H9 (cell line): ENCODE results near the gene CRY2. TPM values are rescaled to one million over a fixed set of nuclear protein-coding genes. Genes with fewer than 3 reads are reported as not detected.
A peak's percentile ranks its signal among the peaks of the same experiment; 100 is the strongest.

ENCODE experiments used
- DNase-seq: peaks from one replicate; pipeline ENCODE4 v3.0.0-alpha.2; 2017
- H2AFZ ChIP-seq: one replicate; pipeline ENCODE4 v1.6.1; 2013; ENCODE audit warnings: mild to moderate bottlenecking, low read length, control low read depth, moderate library complexity
- H2AK5ac ChIP-seq: 2 replicates; pipeline ENCODE4 v1.6.1; 2013; ENCODE audit warnings: low read length, control low read depth, mixed read lengths; ENCODE audit not compliant: insufficient read length
- H2BK120ac ChIP-seq: one replicate; pipeline ENCODE4 v1.6.1; 2013; ENCODE audit warnings: low read depth, mild to moderate bottlenecking, low read length, control low read depth, inconsistent platforms; ENCODE audit not compliant: poor library complexity, severe bottlenecking
- H2BK12ac ChIP-seq: 2 replicates; pipeline ENCODE4 v1.6.1; 2013; ENCODE audit warnings: low read length, control low read depth, mixed read lengths, low read depth; ENCODE audit not compliant: insufficient read length
- H2BK15ac ChIP-seq: 2 replicates; pipeline ENCODE4 v1.6.1; 2013; ENCODE audit warnings: low read depth, low read length, control low read depth
- H2BK20ac ChIP-seq: one replicate; pipeline ENCODE4 v1.6.1; 2013; ENCODE audit warnings: low read depth, mild to moderate bottlenecking, low read length, control low read depth, inconsistent platforms; ENCODE audit not compliant: poor library complexity, severe bottlenecking
- H2BK5ac ChIP-seq: 2 replicates; pipeline ENCODE4 v1.6.1; 2013; ENCODE audit warnings: low read length, control low read depth, mixed read lengths; ENCODE audit not compliant: insufficient read length
- H3K14ac ChIP-seq: 2 replicates; pipeline ENCODE4 v1.6.1; 2013; ENCODE audit warnings: low read length, control low read depth; ENCODE audit not compliant: insufficient read depth
- H3K18ac ChIP-seq: 2 replicates; pipeline ENCODE4 v1.6.1; 2013; ENCODE audit warnings: low read depth, mild to moderate bottlenecking, mixed read lengths, low read length, control low read depth; ENCODE audit not compliant: insufficient read length
- H3K23ac ChIP-seq: 2 replicates; pipeline ENCODE4 v1.6.1; 2013; ENCODE audit warnings: low read length, control low read depth, mixed read lengths, low read depth; ENCODE audit not compliant: insufficient read length
- H3K23me2 ChIP-seq: 2 replicates; pipeline ENCODE4 v1.6.1; 2013; ENCODE audit warnings: low read depth, mild to moderate bottlenecking, mixed read lengths, low read length, control low read depth; ENCODE audit not compliant: insufficient read length, poor library complexity, severe bottlenecking
- H3K27ac ChIP-seq: 2 replicates; pipeline ENCODE4 v1.5.1; 2013; ENCODE audit warnings: low read length, control low read depth, mixed read lengths, low read depth; ENCODE audit not compliant: insufficient read length
- H3K27me3 ChIP-seq: 2 replicates; pipeline ENCODE4 v1.6.1; 2013; ENCODE audit warnings: low read length, control low read depth, inconsistent platforms; ENCODE audit not compliant: insufficient read depth
- H3K4ac ChIP-seq: 2 replicates; pipeline ENCODE4 v1.6.1; 2013; ENCODE audit warnings: low read depth, mild to moderate bottlenecking, control low read depth, inconsistent platforms, low read length, moderate library complexity
- H3K4me1 ChIP-seq: 2 replicates; pipeline ENCODE4 v1.6.1; 2013; ENCODE audit warnings: low read length, control low read depth, inconsistent platforms; ENCODE audit not compliant: insufficient read depth
- H3K4me2 ChIP-seq: 2 replicates; pipeline ENCODE4 v1.6.1; 2013; ENCODE audit warnings: low read length, control low read depth, mixed read lengths; ENCODE audit not compliant: insufficient read length, insufficient read depth
- H3K56ac ChIP-seq: 2 replicates; pipeline ENCODE4 v1.6.1; 2013; ENCODE audit warnings: low read depth, mild to moderate bottlenecking, mixed read lengths, low read length, control low read depth; ENCODE audit not compliant: insufficient read length
- H3K79me1 ChIP-seq: 2 replicates; pipeline ENCODE4 v1.6.1; 2013; ENCODE audit warnings: low read depth, mild to moderate bottlenecking, moderate library complexity, low read length, control low read depth, inconsistent platforms; ENCODE audit not compliant: insufficient read depth, poor library complexity, severe bottlenecking
- H3K79me2 ChIP-seq: 2 replicates; pipeline ENCODE4 v1.6.1; 2013; ENCODE audit warnings: low read length, control low read depth, inconsistent platforms; ENCODE audit not compliant: insufficient read depth
- H3K9ac ChIP-seq: 2 replicates; pipeline ENCODE4 v1.6.1; 2013; ENCODE audit warnings: low read length, control low read depth, mixed read lengths; ENCODE audit not compliant: insufficient read length; ENCODE audit errors: extremely low read depth
- H3K9me3 ChIP-seq: one replicate; pipeline ENCODE4 v1.6.1; 2013; ENCODE audit warnings: low read depth, low read length, inconsistent platforms; ENCODE audit not compliant: control insufficient read depth
- H3T11ph ChIP-seq: one replicate; pipeline ENCODE4 v1.6.1; 2013; ENCODE audit warnings: mild to moderate bottlenecking, low read length, control low read depth, inconsistent platforms
- H4K20me1 ChIP-seq: one replicate; pipeline ENCODE4 v1.6.1; 2013; ENCODE audit not compliant: control insufficient read depth, insufficient read length, insufficient read depth
- H4K5ac ChIP-seq: 2 replicates; pipeline ENCODE4 v1.6.1; 2013; ENCODE audit warnings: low read depth, mild to moderate bottlenecking, mixed read lengths, low read length, control low read depth; ENCODE audit not compliant: insufficient read length
- H4K8ac ChIP-seq: replicated peaks from 2 replicates; pipeline ENCODE4 v1.6.1; 2013; ENCODE audit warnings: low read length, control low read depth, mixed read lengths, low read depth; ENCODE audit not compliant: insufficient read length
- H4K91ac ChIP-seq: 2 replicates; pipeline ENCODE4 v1.6.1; 2013; ENCODE audit warnings: low read depth, mild to moderate bottlenecking, moderate library complexity, mixed read lengths, low read length, control low read depth; ENCODE audit not compliant: insufficient read length
- H3K27ac Mint-ChIP-seq, 3 experiments: 2 replicates in 2 of 3; 3 replicates in 1 of 3; pipeline ENCODE4 v1.8.0; 2020 to 2021; ENCODE audit warnings: mixed read lengths in 3 of 3, mild to moderate bottlenecking in 1 of 3, moderate library complexity in 1 of 3
- H3K27me3 Mint-ChIP-seq: 2 replicates; pipeline ENCODE4 v1.8.0; 2021; ENCODE audit warnings: low read depth, mild to moderate bottlenecking, moderate library complexity, mixed read lengths
- H3K36me3 Mint-ChIP-seq, 3 experiments: 2 replicates in 2 of 3; 3 replicates in 1 of 3; pipeline ENCODE4 v1.8.0; 2020 to 2021; ENCODE audit warnings: low read depth in 3 of 3, mixed read lengths in 3 of 3; ENCODE audit not compliant: insufficient read depth in 1 of 3
- H3K4me1 Mint-ChIP-seq, 2 experiments: 2 replicates each; pipeline ENCODE4 v1.8.0; 2020; ENCODE audit warnings: mixed read lengths in 2 of 2
- H3K4me3 Mint-ChIP-seq, 2 experiments: 2 replicates in 1 of 2; 3 replicates in 1 of 2; pipeline ENCODE4 v1.8.0; 2020 to 2021; ENCODE audit warnings: mild to moderate bottlenecking in 2 of 2, mixed read lengths in 2 of 2, moderate library complexity in 1 of 2
- H3K9me3 Mint-ChIP-seq, 2 experiments: 2 replicates in 1 of 2; 3 replicates in 1 of 2; pipeline ENCODE4 v1.8.0; 2020; ENCODE audit warnings: mild to moderate bottlenecking in 2 of 2, mixed read lengths in 2 of 2, moderate library complexity in 1 of 2
- WGBS: extraction: QIAGEN DNeasy Blood & Tissue Kit; methylation state at CpG from one replicate; pipeline ENCODE4 v1.1.7; 2013; ENCODE audit warnings: missing lambda C conversion rate, low lambda C conversion rate, mixed read lengths; ENCODE audit not compliant: insufficient read length; ENCODE audit errors: extremely low coverage; 5-methylcytosine and 5-hydroxymethylcytosine counted together
- total RNA-seq: library from RNA; stranded (reverse); gene quantifications from 2 replicates; pipeline ENCODE4 v1.2.1, GENCODE V29; 2021
- TF ChIP-seq, protein P1 (sequence below): fragments of 200-600 bp; sonication (generic); conservative IDR thresholded peaks from 3 replicates; pipeline ENCODE4 v1.8.0; 2021; ENCODE audit warnings: antibody characterized with exemption, mild to moderate bottlenecking

The CRY2 gene
- total RNA-seq, 1 experiment from 2014 or later, result 14.4 TPM

DNA sequence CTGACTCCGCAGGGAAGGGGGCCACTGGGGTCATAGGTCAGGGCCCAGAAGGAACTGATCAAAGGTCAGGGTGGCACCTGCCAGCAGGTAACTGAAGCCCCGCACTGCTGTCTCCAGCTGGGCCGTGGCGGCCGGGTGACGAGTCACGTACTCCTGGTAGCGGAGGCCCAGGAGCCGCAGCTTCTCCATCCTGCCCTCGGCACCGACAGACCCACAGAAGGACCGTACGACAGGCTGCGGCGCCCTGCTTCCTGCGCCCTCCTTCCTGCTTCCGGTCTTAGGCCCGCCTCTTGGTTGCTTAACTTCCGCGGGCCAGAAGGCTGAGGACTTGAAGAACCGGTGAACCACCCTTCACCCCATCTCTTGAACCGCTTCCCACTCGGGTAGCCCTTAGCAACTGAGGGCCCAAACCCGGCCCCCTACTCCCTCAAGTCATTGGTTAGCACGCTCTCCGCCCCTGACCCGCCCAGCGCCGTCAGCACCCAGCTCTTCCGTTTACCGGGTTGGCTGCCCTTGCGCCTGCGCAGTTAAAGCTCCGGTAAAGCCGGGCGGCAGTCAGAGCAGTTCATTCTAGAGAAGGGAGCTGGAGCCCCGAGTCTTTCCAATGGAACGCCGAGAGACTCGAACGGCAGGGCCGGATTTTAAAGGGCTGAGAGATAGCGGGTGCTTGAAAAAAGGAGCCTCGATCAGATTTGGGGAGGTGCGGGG, 70.5 kb downstream of the CRY2 start, which contains the start of gene PEX16:
TSS of gene PEX16 (minus strand) at position 255 of the 708 bp plus-strand sequence. CDS start at position 189, 66 bp downstream.
- H2BK20ac ChIP-seq, result no peak within 1 kb of the TSS
- no peak within 1 kb of the TSS for H3K4ac ChIP-seq
- H3K9ac ChIP-seq, result peak within 1 kb of the TSS; percentile 49
- no peak within 1 kb of the TSS for H2AK5ac ChIP-seq
- TF ChIP-seq, protein P1, sequence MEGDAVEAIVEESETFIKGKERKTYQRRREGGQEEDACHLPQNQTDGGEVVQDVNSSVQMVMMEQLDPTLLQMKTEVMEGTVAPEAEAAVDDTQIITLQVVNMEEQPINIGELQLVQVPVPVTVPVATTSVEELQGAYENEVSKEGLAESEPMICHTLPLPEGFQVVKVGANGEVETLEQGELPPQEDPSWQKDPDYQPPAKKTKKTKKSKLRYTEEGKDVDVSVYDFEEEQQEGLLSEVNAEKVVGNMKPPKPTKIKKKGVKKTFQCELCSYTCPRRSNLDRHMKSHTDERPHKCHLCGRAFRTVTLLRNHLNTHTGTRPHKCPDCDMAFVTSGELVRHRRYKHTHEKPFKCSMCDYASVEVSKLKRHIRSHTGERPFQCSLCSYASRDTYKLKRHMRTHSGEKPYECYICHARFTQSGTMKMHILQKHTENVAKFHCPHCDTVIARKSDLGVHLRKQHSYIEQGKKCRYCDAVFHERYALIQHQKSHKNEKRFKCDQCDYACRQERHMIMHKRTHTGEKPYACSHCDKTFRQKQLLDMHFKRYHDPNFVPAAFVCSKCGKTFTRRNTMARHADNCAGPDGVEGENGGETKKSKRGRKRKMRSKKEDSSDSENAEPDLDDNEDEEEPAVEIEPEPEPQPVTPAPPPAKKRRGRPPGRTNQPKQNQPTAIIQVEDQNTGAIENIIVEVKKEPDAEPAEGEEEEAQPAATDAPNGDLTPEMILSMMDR, result no peak
- H4K91ac ChIP-seq, result no peak within 1 kb of the TSS
- no peak within 1 kb of the TSS for H4K8ac ChIP-seq
- Mint-ChIP-seq H3K27me3 (no peaks in the 10 kb centered on the region; the same call in 1 of the 2 replicates), H3K27ac (peak within 1 kb of the TSS; percentile 98), H3K36me3 (peaks cover 5 to 29% (median 16%) of the 10 kb centered on the region in 3 experiments), H3K4me3 (peak within 1 kb of the TSS; percentile 90 to 96), H3K9me3 (no peaks in the 10 kb centered on the region; a peak in 1 of 5 replicates), H3K4me1 (peaks cover 28 to 37% of the 10 kb centered on the region in 2 experiments)
- no peak within 1 kb of the TSS for H3K27ac ChIP-seq
- no peak within 1 kb of the TSS for H2BK5ac ChIP-seq
- H3K18ac ChIP-seq, result peak within 1 kb of the TSS; percentile 12
- H3K79me1 ChIP-seq, result no peaks in the 10 kb centered on the region
- no peak within 1 kb of the TSS for H3K14ac ChIP-seq
- peaks cover 3% of the 10 kb centered on the region for H3K23me2 ChIP-seq
- peak; percentile 97 for DNase-seq
- peak within 1 kb of the TSS; percentile 89 for H3K4me2 ChIP-seq
- H2BK12ac ChIP-seq, result no peak within 1 kb of the TSS
- no peak within 1 kb of the TSS for H2BK15ac ChIP-seq
- H3K56ac ChIP-seq, result no peak within 1 kb of the TSS
- no CpG with 5 or more reads among the region's 45 CpGs for WGBS
- no peaks in the 10 kb centered on the region for H3K79me2 ChIP-seq
- H4K20me1 ChIP-seq, result no peaks in the 10 kb centered on the region
- no peak within 1 kb of the TSS for H2BK120ac ChIP-seq
- no peak within 1 kb of the TSS for H3K23ac ChIP-seq
- H2AFZ ChIP-seq, result no peak within 1 kb of the TSS
- H3T11ph ChIP-seq, result no peak within 1 kb of the TSS
- H3K27me3 ChIP-seq, result no peaks in the 10 kb centered on the region; the same call in 1 of the 2 replicates
- no peak within 1 kb of the TSS for H4K5ac ChIP-seq
- no peaks in the 10 kb centered on the region for H3K9me3 ChIP-seq
- H3K4me1 ChIP-seq, result no peaks in the 10 kb centered on the region
